Activated T-cell treated with anti-CD3 and anti-CD28 coated beads, Interleukin-2, amount 50 U/mL, for 48 hours (primary cell): ENCODE results near the gene ANKZF1.

Source experiments
- DNase-seq, 2 experiments: peaks; one replicate each; pipeline ENCODE4 v3.0.0-alpha.2; 2020

Gene ANKZF1

GRCh38 chr2:219282943-219283581 lies 53.5 kb downstream of the ANKZF1 start:
- no peak for DNase-seq

DNA sequence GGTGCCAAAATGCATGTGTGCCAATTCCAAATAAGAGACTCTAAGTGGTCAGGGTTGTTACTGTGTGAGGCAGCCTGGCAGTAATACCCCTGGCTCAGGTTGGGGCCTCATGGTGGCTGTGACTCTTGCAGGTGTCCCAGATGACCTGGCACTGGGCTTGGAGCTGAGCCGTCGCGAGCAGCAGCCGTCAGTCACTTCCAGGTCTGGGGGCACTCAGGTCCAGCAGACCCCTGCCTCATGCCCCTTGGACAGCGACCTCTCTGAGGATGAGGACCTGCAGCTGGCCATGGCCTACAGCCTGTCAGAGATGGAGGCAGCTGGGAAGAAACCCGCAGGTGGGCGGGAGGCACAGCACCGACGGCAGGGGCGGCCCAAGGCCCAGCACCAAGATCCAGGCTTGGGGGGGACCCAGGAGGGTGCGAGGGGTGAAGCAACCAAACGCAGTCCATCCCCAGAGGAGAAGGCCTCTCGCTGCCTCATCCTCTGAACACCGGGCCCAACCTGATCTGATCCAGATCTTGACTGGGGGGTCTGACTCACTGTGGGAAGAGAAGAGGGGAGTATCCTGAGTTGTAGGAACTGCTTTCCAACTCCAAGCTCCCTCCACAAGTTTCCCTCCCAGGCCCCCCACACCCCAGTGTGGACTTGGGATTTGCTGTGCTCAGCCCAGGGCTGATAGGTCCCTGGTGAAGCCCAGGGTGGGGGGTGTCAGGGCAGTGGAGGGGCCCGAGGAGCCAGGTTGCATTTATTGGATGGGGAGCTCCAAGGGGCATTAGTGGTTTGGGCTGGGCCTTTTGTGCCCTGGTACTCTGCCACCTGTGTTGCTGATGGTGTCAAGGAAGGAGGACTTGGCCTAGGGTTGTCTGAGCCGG lies 55.1 kb downstream of the ANKZF1 start:
- DNase-seq: no peak

GRCh38 chr2:219285373-219285735 lies 55.7 kb downstream of the ANKZF1 start:
- no peak for DNase-seq

DNA sequence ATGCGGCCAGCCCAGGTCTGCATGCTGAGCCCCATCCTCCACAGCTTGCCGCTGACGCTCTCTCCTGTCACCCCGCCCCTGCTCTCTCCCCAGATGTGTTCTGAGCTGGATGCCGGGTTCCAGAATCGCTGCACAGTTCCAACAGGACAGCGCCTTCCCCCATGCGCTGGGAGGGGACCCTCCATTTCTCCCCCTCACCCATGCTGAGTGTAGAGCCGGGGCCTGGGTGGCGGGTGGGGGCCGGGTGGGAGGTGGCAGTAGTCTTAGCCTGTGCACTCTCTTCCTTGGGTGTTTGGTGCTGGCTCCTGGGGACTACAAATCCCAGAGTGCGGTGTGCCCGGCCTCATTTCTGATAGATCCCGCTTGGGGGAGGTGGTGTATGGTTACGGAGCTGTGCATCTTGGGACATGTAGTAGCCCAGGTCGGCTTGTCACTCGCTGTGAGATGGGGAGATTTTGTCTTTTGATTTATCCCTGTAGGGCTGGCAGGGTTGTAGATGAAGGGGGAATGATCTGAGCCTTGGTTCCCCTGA lies 56.4 kb downstream of the ANKZF1 start:
- no peak for DNase-seq
